DMS153 (cell line): Measurements from ENCODE around the gene ZDHHC14.
A peak's percentile ranks its signal among the peaks of the same experiment; 100 is the strongest.

Source experiments
- DNase-seq: peaks from one replicate; lab custom pipeline; 2025; lab: John Stamatoyannopoulos, UW

ZDHHC14 gene

GRCh38 chr6:157667211-157668008 is 286.4 kb downstream of the ZDHHC14 start:
- peak; percentile 39 for DNase-seq

DNA sequence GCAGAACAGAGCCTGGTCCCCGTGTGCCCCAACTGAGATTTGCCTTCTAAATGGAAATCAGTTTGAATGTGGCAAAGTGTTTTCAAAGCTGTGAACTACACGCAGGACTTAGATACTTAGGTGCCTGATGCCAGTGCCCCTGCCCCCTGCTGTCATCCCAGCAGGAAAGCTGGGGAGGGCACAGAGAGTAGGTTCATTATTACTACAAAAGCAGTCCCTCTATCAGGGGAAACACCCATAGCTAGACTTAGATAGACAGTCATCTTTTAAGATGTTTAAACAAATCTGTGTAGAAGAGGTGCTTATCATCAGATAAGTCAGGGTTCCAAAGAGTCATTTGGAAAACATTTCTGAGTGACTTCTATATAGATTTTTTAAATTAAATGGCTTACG is 287.0 kb downstream of the ZDHHC14 start:
- DNase-seq, result no peak

DNA sequence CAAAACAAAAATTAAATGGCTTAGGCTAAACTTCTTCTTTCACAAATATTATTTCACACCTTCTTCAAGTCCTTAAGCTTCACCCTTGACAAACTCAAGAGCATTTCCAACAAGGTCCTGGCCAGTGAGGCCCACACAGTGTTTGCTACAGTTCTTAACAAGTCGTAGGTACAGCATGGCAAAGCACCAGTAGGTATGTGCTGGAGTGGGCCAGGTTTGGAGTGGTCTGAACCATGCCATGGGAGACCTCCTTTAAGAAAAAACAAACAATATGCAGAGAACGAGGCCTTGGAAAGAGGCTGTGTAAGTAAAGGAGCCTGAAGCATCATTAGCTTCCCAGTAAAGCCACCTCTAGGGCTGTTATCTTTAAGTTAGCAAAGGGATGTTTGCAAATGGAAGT is 287.7 kb downstream of the ZDHHC14 start:
- no peak for DNase-seq

DNA sequence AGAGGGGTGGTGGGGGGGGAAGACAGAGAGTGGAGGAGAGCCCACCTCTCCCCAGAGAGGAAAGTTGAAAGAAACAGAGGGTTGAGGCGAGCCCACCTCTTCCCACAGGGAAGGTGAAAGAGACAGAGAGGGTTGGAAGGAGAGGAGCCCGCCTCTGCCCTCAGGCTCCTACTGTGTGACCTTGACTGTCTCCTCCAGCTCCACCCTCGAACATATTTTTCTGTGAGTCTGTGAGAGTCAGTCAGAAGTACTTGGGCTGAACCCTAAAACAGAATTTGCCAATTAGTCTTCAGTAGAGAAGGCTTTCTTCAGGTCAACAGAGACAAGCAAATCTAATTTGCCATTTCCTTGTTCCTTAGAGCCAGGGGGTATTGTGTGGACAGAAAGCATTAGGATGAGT is 288.3 kb downstream of the ZDHHC14 start:
- no peak for DNase-seq

- peak; percentile 37 for DNase-seq
These were observed 288.8 kb downstream of the ZDHHC14 start for GRCh38 chr6:157669747-157670216.

DNA sequence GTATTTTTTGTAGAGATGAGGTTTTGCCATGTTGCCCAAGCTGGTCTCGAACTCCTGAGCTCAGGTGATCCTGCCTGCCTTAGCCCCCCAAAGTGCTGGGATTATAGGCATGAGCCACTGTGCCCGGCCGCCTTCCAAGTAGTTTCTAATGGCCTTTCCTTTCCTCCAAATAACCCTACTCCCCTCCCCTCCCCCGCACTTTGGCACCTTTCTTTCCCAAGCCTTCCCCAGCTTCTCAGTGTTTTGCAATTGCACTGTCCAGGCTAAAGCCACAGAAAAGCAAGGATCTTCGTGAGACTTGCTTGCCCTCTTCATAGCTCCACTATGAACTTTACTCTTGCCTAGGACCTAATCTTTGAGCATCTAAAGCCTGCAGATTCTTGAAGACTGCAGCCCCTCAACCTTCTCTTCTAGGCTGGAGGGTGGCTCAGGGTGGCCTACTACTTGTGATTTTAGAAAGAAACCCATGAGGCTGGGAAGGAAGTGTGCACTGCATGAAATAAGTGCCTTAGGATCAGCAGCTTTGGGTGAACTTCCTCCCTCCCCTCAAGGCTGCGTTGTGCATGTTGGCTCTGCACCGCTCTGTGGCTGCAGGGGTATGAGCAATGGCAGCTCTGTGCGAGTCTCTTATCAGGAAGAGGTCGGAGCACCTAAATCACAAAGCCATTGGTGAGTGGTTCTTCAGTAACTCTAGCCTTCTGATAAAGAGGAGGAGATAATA is 289.6 kb downstream of the ZDHHC14 start:
- DNase-seq, result no peak

GRCh38 chr6:157672726-157673412 is 291.9 kb downstream of the ZDHHC14 start:
- no peak for DNase-seq

GRCh38 chr6:157673596-157673995 is 292.6 kb downstream of the ZDHHC14 start:
- DNase-seq, result no peak

- no peak for DNase-seq
These were observed 293.1 kb downstream of the ZDHHC14 start for GRCh38 chr6:157674061-157674460.

DNA sequence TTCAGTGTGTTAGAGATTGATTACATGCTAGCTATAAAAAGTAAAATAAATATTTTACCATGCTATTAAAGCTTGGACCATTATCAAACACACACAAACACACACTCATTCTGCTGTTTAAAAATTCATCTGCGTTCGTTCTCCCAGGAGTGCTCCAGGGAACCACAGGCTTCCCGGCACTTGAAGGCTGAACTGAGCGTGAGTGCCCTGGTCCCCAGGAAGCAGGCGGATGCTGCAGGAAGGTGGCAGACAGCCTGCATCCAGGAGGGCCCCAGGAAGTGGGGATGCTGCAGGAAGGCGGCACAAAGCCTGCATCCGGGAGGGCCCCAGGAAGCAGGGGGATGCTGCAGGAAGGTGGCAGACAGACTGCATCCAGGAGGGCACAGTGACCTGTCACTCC is 294.8 kb downstream of the ZDHHC14 start:
- DNase-seq, result peak; percentile 21

DNA sequence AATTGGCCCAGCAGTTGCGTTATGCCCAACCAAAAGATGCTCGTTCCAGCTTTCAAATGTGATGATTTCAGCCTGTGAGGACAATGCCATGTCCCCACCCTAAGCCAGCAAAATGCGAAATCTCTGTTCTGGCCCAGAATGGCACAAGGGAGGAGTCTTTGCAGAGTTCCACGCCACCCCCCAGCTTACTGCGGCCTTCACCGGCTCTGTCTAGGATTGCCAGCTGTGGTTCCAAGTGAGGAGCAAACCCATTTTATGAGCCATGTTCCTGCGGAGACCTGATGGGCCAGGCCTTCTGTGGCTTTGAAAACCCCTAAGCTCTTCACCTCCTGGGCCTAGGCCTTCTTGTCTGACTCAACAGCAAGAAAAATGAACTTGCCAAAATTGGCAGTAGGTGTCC is 295.3 kb downstream of the ZDHHC14 start:
- DNase-seq, result no peak

- DNase-seq, result no peak
These were observed 296.2 kb downstream of the ZDHHC14 start for GRCh38 chr6:157677235-157677634.

GRCh38 chr6:157679605-157680580 is 298.9 kb downstream of the ZDHHC14 start:
- no peak for DNase-seq

DNA sequence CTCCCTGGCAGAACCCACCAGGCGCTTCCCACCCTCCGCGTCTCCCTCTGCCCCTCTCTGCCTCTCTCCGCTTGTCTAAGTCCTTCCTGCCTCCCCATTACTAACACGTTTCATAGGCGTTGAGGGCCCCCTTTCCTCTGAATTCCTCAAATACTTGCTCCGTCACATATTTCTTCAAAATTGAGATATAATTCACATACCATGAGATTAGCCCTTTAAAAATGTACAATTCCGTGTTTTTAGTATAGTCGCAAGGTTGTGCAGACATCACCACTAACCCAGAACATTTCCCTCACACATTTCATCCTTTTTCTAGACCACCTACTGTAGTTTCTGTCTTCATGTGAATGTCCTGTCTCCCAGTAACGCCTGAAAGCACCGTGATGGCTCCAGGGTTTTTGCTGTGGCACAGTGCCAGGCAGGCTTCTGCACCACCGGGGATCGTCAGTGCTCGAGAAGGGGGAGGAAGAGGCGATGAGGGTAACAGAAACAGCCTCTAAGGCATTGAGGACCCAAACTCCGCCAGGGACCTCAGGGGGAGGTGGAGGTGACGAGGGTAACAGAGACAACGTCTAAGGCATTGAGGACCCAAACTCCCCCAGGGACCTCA is 300.2 kb downstream of the ZDHHC14 start:
- no peak for DNase-seq

- no peak for DNase-seq
These were observed 302.0 kb downstream of the ZDHHC14 start for GRCh38 chr6:157682856-157683481.

DNA sequence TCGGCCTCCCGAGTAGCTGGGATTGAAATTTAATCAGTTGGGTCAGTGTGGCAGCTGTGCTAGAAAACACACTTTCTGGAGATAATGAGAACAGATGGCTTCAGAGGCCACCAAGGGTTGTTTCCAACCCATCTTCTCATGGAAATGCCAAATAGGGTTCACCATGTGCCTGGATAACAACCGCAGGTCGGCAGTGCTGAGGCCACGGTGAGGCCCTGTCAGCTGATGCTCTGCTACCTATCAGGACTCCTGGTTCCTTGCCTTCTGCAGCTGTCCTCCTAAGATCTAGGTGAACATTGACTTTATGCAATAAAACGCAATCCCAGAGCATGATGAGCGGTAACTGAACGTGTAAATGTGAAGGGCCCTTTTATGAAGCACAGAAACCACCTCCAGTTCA is 302.7 kb downstream of the ZDHHC14 start:
- DNase-seq, result no peak

- DNase-seq, result no peak
These were observed 303.8 kb downstream of the ZDHHC14 start for GRCh38 chr6:157684620-157685299.

DNA sequence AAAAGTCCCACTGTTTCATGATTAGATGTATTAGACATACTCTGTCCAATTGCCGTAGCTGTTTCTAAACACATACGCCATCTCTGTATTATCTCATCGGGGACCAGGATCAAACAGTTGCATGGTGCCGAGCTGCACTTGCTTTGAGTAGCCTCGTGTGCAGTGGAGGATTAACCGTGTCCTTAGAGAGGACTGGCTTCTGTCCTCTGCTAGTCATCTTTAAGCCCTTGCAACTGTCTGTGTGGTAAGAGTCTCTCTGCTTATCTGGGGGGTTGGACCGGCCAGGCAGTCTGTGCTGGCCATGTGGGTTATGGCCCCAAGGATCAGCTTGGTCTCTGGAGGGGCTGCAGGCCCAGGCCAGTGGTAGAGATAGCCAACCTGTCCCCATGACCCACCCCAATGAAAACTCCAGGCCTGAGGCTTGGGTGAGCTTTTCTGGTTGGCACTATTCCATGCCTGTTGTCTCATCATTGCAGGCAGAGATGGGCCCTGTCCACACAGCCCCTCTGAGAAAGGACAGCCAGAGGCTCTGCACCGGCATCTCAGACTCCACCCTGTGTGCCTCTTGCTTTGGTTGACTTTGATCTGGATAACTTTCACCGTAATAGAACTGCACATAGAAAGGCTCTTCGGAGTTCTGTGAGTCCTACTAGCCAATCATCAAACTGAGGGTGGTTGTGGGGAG is 304.7 kb downstream of the ZDHHC14 start:
- no peak for DNase-seq

- DNase-seq, result no peak
These were observed 307.4 kb downstream of the ZDHHC14 start for GRCh38 chr6:157688275-157688959.
